ENCODE data around the gene RAD9A.

RAD9A gene

DNA sequence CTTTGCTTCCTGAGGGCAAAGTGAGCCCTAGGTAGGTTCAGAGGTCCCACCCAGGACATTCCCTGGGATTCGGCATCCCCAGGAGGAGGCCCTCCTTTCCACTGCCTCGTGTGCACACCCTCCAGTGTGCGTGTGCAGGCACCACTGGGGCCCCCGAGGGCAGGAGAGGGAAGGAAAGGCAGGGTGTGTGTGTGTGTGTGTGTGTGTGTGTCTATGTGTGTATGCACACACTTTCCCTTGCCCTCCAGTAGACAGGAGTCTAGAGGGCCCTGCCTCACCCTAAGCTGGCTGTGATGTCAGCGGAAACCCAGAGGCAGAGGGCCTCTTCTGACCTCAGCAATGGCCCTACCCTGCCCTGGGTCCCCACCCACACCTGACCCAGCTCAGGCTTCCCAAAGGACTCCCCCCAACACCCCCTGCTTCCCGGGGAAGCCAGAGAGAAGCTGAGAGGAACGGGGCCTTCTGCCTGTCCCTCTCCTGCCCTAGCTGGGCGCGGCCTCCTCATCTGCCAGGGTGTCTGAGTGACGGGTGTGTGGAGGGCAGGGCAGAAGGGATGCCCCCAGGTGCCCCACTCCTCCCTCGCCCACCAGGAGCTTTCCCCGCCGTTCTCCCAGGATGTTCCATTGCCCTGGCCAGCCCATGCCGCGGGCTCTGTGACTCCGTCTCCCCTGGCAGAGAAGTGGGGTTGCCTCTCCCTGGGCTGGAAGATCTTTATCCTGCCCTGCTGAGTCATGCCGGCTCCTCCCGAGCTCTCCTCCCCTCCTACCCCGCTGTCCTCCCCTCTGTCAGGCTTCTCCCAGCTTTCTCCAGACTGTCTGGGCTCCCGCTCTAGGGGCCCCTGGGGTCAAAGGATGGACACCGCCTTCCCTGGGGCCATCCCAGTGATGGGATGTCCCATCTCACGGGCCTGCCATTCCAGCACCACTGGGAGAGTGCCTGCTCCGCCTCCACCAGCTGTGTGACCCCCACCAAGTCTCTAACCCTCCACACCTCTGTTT is 12.4 kb upstream of the RAD9A start:
- Histone ChIP-seq H3K4me3 (ENCODE audit: low read length) (no peak overlapping the region), H3K27me3 (ENCODE audit: insufficient read depth, low read length) (peaks cover 26% of the 10 kb centered on the region), H3K9me3 (ENCODE audit: insufficient read depth, low read depth, low read length) (no peaks in the 10 kb centered on the region), H3K36me3 (ENCODE audit: insufficient read depth, low read length) (no peaks in the 10 kb centered on the region), H3K9ac (ENCODE audit: low read depth, low read length) (no peak overlapping the region), H3K4me1 (ENCODE audit: insufficient read depth, low read length) (peaks cover 17% of the 10 kb centered on the region), H3K27ac (ENCODE audit: low read depth, low read length) (no peak overlapping the region)
- 72% methylated on average over 23 of the region's 23 CpGs for WGBS

DNA sequence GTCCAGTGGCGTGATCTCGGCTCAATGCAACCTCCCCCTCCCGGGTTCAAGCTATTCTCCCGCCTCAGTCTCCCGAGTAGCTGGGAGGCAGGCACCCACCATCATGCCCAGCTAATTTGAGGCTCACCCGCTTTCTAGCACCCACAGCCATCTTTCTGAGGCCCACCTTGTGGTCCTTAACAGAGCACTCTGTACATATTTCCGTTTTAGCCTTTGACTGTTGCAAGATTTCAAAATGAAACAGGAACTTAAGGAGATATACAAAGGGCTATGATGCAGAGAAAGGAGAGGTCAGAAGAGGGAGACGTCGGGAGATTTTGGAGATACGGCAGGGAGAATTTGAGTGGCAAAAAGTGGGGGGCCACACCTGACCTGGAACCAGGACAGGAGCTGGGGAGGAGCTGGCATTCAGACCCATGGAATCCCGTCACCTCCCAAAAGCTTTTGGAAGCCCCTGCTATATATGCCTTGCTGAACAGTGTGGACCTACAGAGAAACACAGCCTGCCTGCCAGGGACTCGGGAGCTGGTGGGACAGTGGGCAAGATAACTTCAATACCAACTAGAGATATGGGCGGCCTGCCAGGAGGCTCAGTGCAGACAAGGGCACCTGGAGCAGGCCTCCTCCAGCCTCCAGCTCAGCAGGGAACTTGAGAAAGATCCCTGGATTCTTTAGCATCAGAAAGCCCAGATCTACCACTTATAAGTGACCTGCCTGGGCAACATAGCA is 10.4 kb upstream of the RAD9A start:
- WGBS, result 88% methylated on average over 13 of the region's 13 CpGs
- Histone ChIP-seq H3K4me1 (ENCODE audit: insufficient read depth, low read length) (peaks cover 7% of the 10 kb centered on the region; the same call in 1 of the 2 replicates), H3K9me3 (ENCODE audit: insufficient read depth, low read depth, low read length) (no peaks in the 10 kb centered on the region), H3K9ac (ENCODE audit: low read depth, low read length) (no peak overlapping the region), H3K27ac (ENCODE audit: low read depth, low read length) (no peak overlapping the region), H3K36me3 (ENCODE audit: insufficient read depth, low read length) (no peaks in the 10 kb centered on the region), H3K27me3 (ENCODE audit: insufficient read depth, low read length) (peaks cover 20% of the 10 kb centered on the region), H3K4me3 (ENCODE audit: low read length) (no peak overlapping the region)

DNA sequence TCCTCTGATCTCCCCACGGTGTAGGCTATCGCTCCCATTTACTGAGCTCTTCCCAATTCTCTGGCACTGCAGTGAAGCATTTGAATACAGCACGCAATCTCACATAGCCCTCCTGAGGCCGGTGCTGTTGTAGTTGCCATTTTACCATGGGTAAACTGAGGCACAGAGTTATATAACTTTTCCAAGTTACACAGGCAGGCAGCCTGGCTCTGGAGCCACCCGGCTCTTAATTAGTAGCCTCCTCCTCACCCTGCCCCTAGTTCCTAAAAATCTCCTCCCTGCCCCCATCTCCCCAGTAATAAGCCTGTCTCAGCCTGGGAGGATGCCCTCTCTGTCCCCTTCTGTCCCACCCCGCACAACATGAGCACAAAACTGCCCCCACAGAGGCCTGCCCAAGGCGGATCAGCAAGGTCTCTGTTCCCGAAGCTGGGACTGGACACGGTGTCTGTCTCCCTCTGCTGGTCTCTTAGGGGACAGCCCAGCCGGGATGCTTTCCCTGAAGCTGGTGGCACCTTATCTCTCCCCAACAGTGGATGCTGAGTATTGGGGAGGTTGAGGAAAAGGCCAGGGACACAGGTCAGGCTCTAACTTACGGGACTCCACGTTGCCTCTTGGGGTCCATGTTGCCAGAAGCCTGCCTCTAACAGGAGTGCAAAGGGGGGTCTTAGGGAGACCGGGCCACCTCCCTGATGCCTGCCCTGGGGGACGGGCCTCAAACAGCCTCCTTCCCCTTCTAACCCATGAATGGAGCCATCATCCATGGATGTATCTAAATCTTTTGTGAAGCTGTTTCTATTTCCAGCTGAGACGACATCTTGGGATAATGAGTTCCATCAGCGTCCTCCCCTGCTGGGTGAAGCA is 9.3 kb upstream of the RAD9A start:
- Histone ChIP-seq H3K4me3 (ENCODE audit: low read length) (no peak overlapping the region), H3K4me1 (ENCODE audit: insufficient read depth, low read length) (peaks cover 13% of the 10 kb centered on the region), H3K27me3 (ENCODE audit: insufficient read depth, low read length) (peaks cover 9% of the 10 kb centered on the region), H3K36me3 (ENCODE audit: insufficient read depth, low read length) (no peaks in the 10 kb centered on the region), H3K27ac (ENCODE audit: low read depth, low read length) (no peak overlapping the region), H3K9me3 (ENCODE audit: insufficient read depth, low read depth, low read length) (no peaks in the 10 kb centered on the region), H3K9ac (ENCODE audit: low read depth, low read length) (no peak overlapping the region)
- 44% methylated on average over 16 of the region's 16 CpGs for WGBS

DNA sequence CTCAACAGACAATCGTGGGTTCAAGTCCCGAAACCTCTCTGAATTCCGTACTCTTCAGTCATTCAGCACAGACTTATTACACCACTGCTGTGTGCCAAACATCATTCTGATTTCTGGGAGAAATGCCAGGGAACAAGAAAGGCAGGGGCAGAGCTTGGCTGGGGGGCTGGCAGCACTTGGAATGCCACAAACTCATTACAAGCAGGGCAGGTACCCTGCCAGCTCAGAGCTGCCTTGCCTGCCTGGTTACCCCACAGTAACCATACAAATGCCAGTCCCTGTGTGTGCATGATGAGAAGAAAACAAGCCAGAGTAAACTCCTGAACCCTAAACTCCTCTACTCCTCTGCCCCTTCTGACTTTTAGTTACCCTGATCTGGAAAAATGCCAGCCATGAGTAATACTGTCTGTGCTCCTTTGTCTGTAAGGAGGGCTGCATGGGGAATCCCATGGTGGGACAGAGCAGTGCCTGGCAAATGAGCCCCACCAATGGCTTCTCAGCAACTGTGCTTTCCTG is 6.9 kb upstream of the RAD9A start:
- WGBS, result 93% methylated on average over 3 of the region's 3 CpGs
- no peaks in the 10 kb centered on the region for H3K9me3 ChIP-seq (ENCODE audit: insufficient read depth, low read depth, low read length)

DNA sequence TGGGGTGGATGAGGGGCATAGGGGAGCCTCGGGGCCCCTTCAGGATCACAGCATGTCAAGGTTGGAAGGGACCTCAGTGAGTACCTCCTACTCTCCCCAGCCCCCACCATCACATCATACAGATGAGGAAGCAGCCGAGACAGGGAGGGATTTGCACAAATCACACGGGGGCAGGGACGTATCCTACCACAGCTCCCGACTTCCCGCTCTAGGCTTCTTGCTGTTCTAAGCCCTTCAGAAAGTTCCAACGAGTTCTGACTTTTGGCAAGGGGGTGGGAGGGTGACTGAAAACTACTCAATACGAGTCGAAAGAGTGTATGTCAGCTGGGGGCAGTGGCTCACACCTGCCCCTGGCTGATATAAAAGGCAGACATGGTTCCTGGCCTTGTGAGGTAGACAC is 4.7 kb upstream of the RAD9A start:
- no peak overlapping the region for H3K9ac ChIP-seq (ENCODE audit: low read depth, low read length)
- 32% methylated on average over 9 of the region's 9 CpGs for WGBS
- 0 out of 2 replicates have a peak, but pooled peaks cover 5% of the 10 kb centered on the region for H3K27me3 ChIP-seq (ENCODE audit: insufficient read depth, low read length)
- H3K4me1 ChIP-seq (ENCODE audit: insufficient read depth, low read length), result peaks cover 8% of the 10 kb centered on the region
- H3K27ac ChIP-seq (ENCODE audit: low read depth, low read length), result no peak overlapping the region
- H3K4me3 ChIP-seq (ENCODE audit: low read length), result no peak overlapping the region
- no peaks in the 10 kb centered on the region for H3K9me3 ChIP-seq (ENCODE audit: insufficient read depth, low read depth, low read length)
- no peaks in the 10 kb centered on the region for H3K36me3 ChIP-seq (ENCODE audit: insufficient read depth, low read length)

More for the DNA sequence above, 6.9 kb upstream of the RAD9A start:
- no peak overlapping the region for H3K27ac ChIP-seq (ENCODE audit: low read depth, low read length)
- H3K4me1 ChIP-seq (ENCODE audit: insufficient read depth, low read length), result peaks cover 8% of the 10 kb centered on the region
- H3K4me3 ChIP-seq (ENCODE audit: low read length), result no peak overlapping the region
- H3K9ac ChIP-seq (ENCODE audit: low read depth, low read length), result no peak overlapping the region; the same call in 1 of the 2 replicates
- 0 out of 2 replicates have a peak, but pooled peaks cover 5% of the 10 kb centered on the region for H3K27me3 ChIP-seq (ENCODE audit: insufficient read depth, low read length)
- no peaks in the 10 kb centered on the region for H3K36me3 ChIP-seq (ENCODE audit: insufficient read depth, low read length)

DNA sequence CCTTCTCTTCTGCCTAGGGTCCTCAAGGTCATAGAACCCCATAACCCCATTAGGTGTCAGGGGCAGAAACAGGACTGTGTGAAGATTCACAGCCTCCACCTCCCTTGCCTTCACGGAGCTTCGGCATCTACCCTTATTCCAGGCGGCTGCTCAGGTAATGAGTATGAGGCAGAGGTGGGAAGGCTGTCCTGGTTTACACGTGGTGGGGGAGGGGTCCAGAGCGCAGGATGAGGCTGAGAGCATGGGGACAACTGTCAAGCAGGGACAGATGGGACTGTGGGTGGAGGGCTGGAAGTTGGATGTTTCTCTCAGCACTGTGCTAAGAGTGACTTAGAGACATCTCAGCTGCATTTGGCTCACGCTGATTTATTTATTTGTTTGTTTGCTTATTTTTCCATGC is 4.3 kb upstream of the RAD9A start:
- 70% methylated on average over 6 of the region's 6 CpGs for WGBS
- Histone ChIP-seq H3K27ac (ENCODE audit: low read depth, low read length) (no peak overlapping the region), H3K9ac (ENCODE audit: low read depth, low read length) (no peak overlapping the region)

DNA sequence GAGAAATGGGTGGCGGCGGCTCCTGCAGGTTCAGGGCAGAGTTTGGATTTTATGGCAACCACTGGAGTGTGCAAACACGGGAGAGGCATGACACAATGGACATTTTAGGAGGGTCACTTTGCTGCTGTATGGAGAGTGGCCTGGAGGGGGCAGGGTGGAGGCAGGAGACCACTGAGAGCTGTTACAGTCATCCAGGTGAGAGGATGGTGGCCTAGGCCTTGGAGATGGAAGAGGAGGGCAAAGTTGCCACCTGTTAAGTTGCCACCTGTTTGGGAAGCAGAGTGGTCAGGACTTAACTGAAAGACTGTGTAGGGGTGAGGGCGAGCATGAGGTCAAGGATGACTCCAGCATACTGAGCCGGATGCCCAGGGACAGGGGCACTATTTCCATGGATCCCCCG is 2.3 kb upstream of the RAD9A start:
- H3K9me3 ChIP-seq (ENCODE audit: insufficient read depth, low read depth, low read length), result no peaks in the 10 kb centered on the region
- no peak overlapping the region for H3K4me3 ChIP-seq (ENCODE audit: low read length)
- no peaks in the 10 kb centered on the region for H3K36me3 ChIP-seq (ENCODE audit: insufficient read depth, low read length)
- H3K9ac ChIP-seq (ENCODE audit: low read depth, low read length), result no peak overlapping the region
- WGBS, result 68% methylated on average over 5 of the region's 6 CpGs
- H3K27me3 ChIP-seq (ENCODE audit: insufficient read depth, low read length), result 0 out of 2 replicates have a peak, but pooled peaks cover 4% of the 10 kb centered on the region
- H3K27ac ChIP-seq (ENCODE audit: low read depth, low read length), result no peak overlapping the region
- peaks cover 8% of the 10 kb centered on the region for H3K4me1 ChIP-seq (ENCODE audit: insufficient read depth, low read length)

More for the DNA sequence above, 4.3 kb upstream of the RAD9A start:
- no peak overlapping the region for H3K4me3 ChIP-seq (ENCODE audit: low read length)
- no peaks in the 10 kb centered on the region for H3K36me3 ChIP-seq (ENCODE audit: insufficient read depth, low read length)
- H3K27me3 ChIP-seq (ENCODE audit: insufficient read depth, low read length), result 0 out of 2 replicates have a peak, but pooled peaks cover 5% of the 10 kb centered on the region
- no peaks in the 10 kb centered on the region for H3K9me3 ChIP-seq (ENCODE audit: insufficient read depth, low read depth, low read length)
- peaks cover 8% of the 10 kb centered on the region for H3K4me1 ChIP-seq (ENCODE audit: insufficient read depth, low read length)

DNA sequence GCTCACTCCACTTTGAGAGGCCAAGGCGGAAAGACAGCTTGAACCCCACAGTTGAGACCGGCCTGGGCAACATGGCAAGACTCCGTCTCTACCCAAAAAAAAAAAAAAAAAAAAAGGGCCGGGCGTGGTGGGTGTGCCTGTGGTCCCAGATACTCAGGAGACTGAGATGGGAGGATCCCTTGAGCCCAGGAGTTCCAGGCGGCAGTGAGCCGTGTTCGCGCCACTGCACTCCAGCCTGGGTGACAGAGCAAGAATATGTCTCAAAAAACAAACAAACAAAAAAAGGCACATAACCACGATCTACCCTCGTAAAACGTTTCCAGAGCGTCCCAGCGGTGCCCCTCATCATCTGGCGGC is 861 bp upstream of the RAD9A start:
- peaks cover 8% of the 10 kb centered on the region for H3K4me1 ChIP-seq (ENCODE audit: insufficient read depth, low read length)
- no peaks in the 10 kb centered on the region for H3K27me3 ChIP-seq (ENCODE audit: insufficient read depth, low read length)
- WGBS, result 19% methylated on average over 14 of the region's 15 CpGs
- H3K36me3 ChIP-seq (ENCODE audit: insufficient read depth, low read length), result 0 out of 2 replicates have a peak, but pooled peaks cover 7% of the 10 kb centered on the region
- H3K27ac ChIP-seq (ENCODE audit: low read depth, low read length), result no peak overlapping the region; the same call in 1 of the 2 replicates
- peak overlapping the region; percentile 85; the same call in 1 of the 2 replicates for H3K9ac ChIP-seq (ENCODE audit: low read depth, low read length)
- peak overlapping the region; percentile 69 for H3K4me3 ChIP-seq (ENCODE audit: low read length)
- no peaks in the 10 kb centered on the region for H3K9me3 ChIP-seq (ENCODE audit: insufficient read depth, low read depth, low read length)

DNA sequence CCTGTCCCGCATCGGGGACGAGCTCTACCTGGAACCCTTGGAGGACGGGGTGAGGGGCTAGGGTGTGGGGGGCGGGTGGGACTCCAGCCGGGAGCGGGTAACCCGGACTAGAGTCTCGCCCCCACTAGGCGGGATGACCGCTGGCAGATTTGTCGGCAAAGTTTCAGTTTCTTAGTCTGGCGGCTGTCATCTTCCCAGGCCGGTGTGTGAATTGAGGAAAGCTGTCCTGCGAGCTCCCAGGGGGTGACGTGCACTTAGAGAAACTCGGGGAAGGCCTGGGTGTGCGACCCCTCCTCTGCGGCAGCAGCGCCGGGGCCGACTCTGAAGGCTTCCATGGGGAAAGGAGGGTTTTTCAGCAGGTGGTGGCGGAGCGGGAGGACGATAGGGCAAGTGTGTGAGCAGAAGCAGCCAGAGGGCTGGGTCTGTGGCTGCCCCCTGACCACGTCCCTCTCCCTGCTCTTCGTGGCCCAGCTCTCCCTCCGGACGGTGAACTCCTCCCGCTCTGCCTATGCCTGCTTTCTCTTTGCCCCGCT is 463 bp downstream of the RAD9A start:
- Histone ChIP-seq H3K9me3 (ENCODE audit: insufficient read depth, low read depth, low read length) (no peaks in the 10 kb centered on the region), H3K27me3 (ENCODE audit: insufficient read depth, low read length) (no peaks in the 10 kb centered on the region), H3K4me3 (ENCODE audit: low read length) (peak overlapping the region; percentile 69), H3K27ac (ENCODE audit: low read depth, low read length) (no peak overlapping the region), H3K9ac (ENCODE audit: low read depth, low read length) (peak overlapping the region; percentile 85), H3K36me3 (ENCODE audit: insufficient read depth, low read length) (peaks cover 12% of the 10 kb centered on the region), H3K4me1 (ENCODE audit: insufficient read depth, low read length) (peaks cover 2% of the 10 kb centered on the region)
- WGBS, result 12% methylated on average over 31 of the region's 31 CpGs

DNA sequence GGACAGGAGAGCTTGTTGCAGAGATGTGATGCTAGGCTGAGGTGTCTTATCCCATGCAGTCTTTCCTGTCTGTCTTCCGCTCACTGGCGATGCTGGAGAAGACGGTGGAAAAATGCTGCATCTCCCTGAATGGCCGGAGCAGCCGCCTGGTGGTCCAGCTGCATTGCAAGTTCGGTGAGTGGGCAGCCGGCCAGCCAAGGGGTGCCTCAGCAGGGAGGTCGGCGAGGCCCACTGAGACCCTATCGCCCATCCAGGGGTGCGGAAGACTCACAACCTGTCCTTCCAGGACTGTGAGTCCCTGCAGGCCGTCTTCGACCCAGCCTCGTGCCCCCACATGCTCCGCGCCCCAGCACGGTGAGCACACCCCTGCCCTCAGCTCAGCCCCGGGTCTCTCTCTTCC is 1.7 kb downstream of the RAD9A start:
- Histone ChIP-seq H3K4me1 (ENCODE audit: insufficient read depth, low read length) (no peaks in the 10 kb centered on the region), H3K4me3 (ENCODE audit: low read length) (no peak overlapping the region), H3K27me3 (ENCODE audit: insufficient read depth, low read length) (no peaks in the 10 kb centered on the region), H3K27ac (ENCODE audit: low read depth, low read length) (no peak overlapping the region), H3K9me3 (ENCODE audit: insufficient read depth, low read depth, low read length) (no peaks in the 10 kb centered on the region), H3K9ac (ENCODE audit: low read depth, low read length) (no peak overlapping the region), H3K36me3 (ENCODE audit: insufficient read depth, low read length) (peaks cover 24% of the 10 kb centered on the region)
- WGBS, result 96% methylated on average over 18 of the region's 18 CpGs

Data from HUES64 (cell line).